ENCODE data around the gene WDR64. TPM values are rescaled to one million over a fixed set of nuclear protein-coding genes. Genes with fewer than 3 reads are reported as not detected.

Gene WDR64
- total RNA-seq (not detected), polyA plus RNA-seq (ENCODE audit: insufficient read length in 6 of 6) (under 1 TPM in 5 of 6 donors, not detected in 1; 0.17 to 0.33 (median 0.28) TPM)
- long read RNA-seq, donor 1, result 0 reads
- long read RNA-seq, donor 2, result 0 reads
- long read RNA-seq, donor 3, result 0 reads
- long read RNA-seq, donor 4, result 0 reads
- long read RNA-seq, donor 5, result 0 reads
- long read RNA-seq, donor 6, result 0 reads
- long read RNA-seq, donor 7, result 0 reads
- long read RNA-seq, donor 8, result 0 reads
- long read RNA-seq, donor 9, result 0 reads
- long read RNA-seq, donor 10, result 0 reads
- long read RNA-seq, donor 11, result 0 reads
- long read RNA-seq, donor 12, result 0 reads

DNA sequence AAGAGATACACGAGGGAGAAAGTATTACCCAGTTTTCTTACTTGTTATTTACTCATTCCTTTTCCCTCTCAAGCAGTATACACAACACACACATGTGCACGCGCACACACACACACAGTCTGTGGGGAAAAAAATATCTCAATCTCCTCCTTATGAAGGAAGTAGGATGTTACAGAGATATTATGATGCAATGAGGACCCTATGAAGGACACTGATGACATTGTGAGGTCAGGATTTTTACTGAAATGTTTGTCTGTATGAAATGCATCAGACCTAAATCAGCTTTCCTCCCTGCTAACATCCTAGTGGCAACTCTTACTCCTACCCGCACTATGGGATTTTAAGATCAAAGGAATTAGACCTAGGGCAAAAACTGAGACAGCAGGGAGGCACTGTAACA lies at the start of gene WDR64:
TSS of gene WDR64 (plus strand) at position 270 of the 400 bp plus-strand sequence. CDS start 204 bp downstream, outside the sequence.
- intact Hi-C loops (cut with DNase I), result no loop called here
- H3K27ac ChIP-seq, result no peak within 1 kb of the TSS
- no peak for DNase-seq
- no peaks in the 10 kb centered on the region for H3K4me1 ChIP-seq
- TF ChIP-seq, protein P1, sequence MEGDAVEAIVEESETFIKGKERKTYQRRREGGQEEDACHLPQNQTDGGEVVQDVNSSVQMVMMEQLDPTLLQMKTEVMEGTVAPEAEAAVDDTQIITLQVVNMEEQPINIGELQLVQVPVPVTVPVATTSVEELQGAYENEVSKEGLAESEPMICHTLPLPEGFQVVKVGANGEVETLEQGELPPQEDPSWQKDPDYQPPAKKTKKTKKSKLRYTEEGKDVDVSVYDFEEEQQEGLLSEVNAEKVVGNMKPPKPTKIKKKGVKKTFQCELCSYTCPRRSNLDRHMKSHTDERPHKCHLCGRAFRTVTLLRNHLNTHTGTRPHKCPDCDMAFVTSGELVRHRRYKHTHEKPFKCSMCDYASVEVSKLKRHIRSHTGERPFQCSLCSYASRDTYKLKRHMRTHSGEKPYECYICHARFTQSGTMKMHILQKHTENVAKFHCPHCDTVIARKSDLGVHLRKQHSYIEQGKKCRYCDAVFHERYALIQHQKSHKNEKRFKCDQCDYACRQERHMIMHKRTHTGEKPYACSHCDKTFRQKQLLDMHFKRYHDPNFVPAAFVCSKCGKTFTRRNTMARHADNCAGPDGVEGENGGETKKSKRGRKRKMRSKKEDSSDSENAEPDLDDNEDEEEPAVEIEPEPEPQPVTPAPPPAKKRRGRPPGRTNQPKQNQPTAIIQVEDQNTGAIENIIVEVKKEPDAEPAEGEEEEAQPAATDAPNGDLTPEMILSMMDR (IDR thresholded peaks at IDR 0.05), result no peak
- H3K4me3 ChIP-seq, result no peak within 1 kb of the TSS
- H3K27me3 ChIP-seq, result no peaks in the 10 kb centered on the region
- no peaks in the 10 kb centered on the region for H3K9me3 ChIP-seq
- no peaks in the 10 kb centered on the region for H3K36me3 ChIP-seq
- no peak for ATAC-seq

DNA sequence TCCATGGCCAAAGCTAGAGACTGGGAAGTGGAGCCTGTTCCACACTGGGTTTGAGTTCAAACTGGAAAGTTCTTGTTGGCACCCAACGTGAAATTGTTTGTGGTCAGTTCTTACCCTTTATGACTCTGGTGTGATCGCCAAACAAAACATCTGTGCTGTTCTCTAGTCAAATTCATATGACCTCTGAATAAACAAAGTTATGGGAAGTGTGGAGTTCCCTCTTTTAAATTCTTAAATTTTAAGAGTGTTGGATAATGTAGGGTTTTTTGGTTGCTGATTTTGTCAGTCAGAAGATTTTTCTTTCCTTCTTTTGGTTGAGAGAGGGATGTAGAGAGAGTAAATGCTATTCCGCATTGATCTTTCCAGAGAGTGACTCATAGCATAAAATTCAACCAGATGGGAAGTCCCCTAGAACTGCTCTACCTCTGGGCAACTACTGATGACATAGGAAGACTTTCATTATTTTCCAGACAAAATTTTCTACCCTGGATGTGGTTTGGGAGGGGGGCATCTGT lies 48.3 kb upstream of the WDR64 start:
- H3K4me3 ChIP-seq, result no peak overlapping the region
- ATAC-seq, result peak; percentile 80

DNA sequence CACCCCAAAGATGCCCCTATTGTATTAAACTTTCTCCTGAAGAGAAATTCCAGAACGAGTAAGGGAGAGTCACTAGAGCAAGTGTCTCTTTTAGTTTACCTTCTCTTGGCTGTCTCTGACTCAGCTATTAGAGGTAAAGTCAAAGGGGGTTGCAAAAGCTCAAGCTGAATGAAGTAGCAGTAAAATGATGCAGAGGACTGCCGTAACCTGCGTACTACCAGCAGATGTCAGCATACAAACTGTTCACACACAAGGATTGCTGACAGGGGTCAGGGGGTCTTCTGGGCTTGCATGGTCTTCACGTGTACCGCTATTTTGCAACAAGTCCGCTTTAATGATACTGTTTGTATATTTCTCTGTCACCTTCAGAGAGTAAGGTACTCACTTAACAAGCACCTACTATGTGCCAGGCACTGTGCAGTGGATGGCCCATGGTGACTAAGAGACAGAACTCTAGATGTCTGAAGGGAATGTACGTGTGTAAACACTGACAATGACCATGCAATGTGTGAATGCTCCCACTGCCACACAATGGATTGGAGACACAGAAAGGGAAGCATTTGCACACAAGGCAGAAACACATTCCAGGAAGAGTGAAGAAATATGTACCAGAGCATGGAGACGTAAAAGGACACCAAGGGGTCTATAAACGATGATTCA lies 46.8 kb upstream of the WDR64 start:
- ATAC-seq, result peak; percentile 9
- Histone ChIP-seq H3K9me3 (no peaks in the 10 kb centered on the region), H3K4me3 (no peak overlapping the region), H3K27ac (no peak overlapping the region), H3K36me3 (no peaks in the 10 kb centered on the region), H3K27me3 (no peaks in the 10 kb centered on the region), H3K4me1 (peaks cover 3 to 16% of the 10 kb centered on the region in 2 donors)
- intact Hi-C loops (cut with DNase I), result no loop called here
- TF ChIP-seq, protein P1 (IDR thresholded peaks at IDR 0.05), result no peak
- no peak for DNase-seq

More for the DNA sequence above, 48.3 kb upstream of the WDR64 start:
- no peak for DNase-seq
- Histone ChIP-seq H3K4me1 (peaks cover 3 to 16% of the 10 kb centered on the region in 2 donors), H3K27me3 (no peaks in the 10 kb centered on the region), H3K36me3 (no peaks in the 10 kb centered on the region), H3K9me3 (no peaks in the 10 kb centered on the region), H3K27ac (peak overlapping the region; percentile 43 to 48)
- TF ChIP-seq, protein P1 (IDR thresholded peaks at IDR 0.05), result no peak
- intact Hi-C loops (cut with DNase I), result no loop called here

DNA sequence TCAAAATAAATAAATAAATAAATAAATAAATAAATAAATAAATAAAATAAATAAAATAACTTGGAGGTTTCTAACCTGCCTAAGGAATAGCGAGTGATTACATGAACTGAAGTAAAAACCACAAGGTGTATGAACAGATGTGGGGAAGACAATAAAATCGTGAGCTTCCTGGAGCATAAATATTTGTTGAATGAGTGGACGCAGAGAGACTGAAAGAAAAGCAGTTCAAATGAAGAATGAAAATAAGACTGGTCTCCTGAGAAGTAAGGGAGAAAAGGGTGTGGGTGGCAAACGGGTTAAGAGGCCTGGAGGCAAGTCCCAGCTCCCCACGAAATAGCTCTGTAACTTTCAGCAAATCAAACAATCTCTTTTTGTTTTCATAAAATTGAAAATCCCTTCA lies 45.5 kb upstream of the WDR64 start:
- Histone ChIP-seq H3K4me3 (no peak overlapping the region), H3K36me3 (no peaks in the 10 kb centered on the region), H3K27ac (no peak overlapping the region), H3K9me3 (no peaks in the 10 kb centered on the region), H3K27me3 (no peaks in the 10 kb centered on the region), H3K4me1 (peaks cover 3 to 29% of the 10 kb centered on the region in 2 donors)
- TF ChIP-seq, protein P1 (IDR thresholded peaks at IDR 0.05), result no peak
- DNase-seq, result no peak
- intact Hi-C loops (cut with DNase I), result no loop called here
- no peak for ATAC-seq

DNA sequence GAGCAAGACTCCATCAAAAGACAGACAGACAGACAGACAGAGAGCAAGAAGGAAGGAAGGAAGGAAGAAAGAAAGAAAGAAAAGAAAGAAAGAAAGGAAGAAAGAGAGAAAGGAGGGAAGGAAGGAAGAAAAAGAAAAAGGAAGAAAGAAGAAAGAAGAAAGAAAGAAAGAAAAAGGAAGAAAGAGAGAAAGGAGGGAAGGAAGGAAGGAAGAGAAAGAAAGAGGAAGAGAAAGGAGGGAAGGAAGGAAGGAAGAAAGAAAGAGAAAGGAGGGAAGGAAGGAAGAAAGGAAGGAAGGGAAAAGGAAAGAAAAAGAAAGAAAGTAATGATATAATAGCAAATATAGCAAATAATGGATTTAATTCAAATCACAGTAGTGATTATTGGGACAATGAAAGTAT lies 44.6 kb upstream of the WDR64 start:
- Histone ChIP-seq H3K4me1 (peaks cover 3 to 37% of the 10 kb centered on the region in 2 donors), H3K9me3 (no peaks in the 10 kb centered on the region), H3K27ac (no peak overlapping the region), H3K36me3 (no peaks in the 10 kb centered on the region), H3K4me3 (no peak overlapping the region), H3K27me3 (no peaks in the 10 kb centered on the region)
- TF ChIP-seq, protein P1 (IDR thresholded peaks at IDR 0.05), result no peak
- no peak for ATAC-seq
- intact Hi-C loops (cut with DNase I), result no loop called here
- DNase-seq, result no peak
